HG03558 (cell line): ENCODE measurements around the gene PCA3.

Experiments
- ATAC-seq: cut with Tn5 transposase; IDR thresholded peaks from one replicate; pipeline ENCODE4 v1.9.1; 2021; ENCODE audit warnings: moderate number of reproducible peaks; ENCODE audit not compliant: unreplicated experiment; ENCODE audit errors: extremely low read depth

PCA3 gene

GRCh38 chr9:76817489-76817888, 53.3 kb downstream of the PCA3 start:
- no peak for ATAC-seq

GRCh38 chr9:76818271-76818670, 54.0 kb downstream of the PCA3 start:
- no peak for ATAC-seq

GRCh38 chr9:76820431-76820830, 56.2 kb downstream of the PCA3 start:
- no peak for ATAC-seq

GRCh38 chr9:76827296-76828080, 63.2 kb downstream of the PCA3 start:
- no peak for ATAC-seq

- no peak for ATAC-seq
These were observed 64.2 kb downstream of the PCA3 start for GRCh38 chr9:76828447-76828846.

- ATAC-seq = no peak
These were observed 71.5 kb downstream of the PCA3 start for GRCh38 chr9:76835571-76836283.
